MM.1S (cell line): Measurements from ENCODE around the gene IGF1R.

Experiments
- DNase-seq: peaks from one replicate; pipeline ENCODE4 v3.0.0-alpha.2; 2015
- H2AFZ ChIP-seq: fragments of 300-600 bp; sonication (generic); 2 replicates; pipeline ENCODE4 v1.6.0; 2016; ENCODE audit warnings: antibody characterized with exemption, low read length
- H3F3A ChIP-seq: fragments of 300-600 bp; sonication (generic); 2 replicates; pipeline ENCODE4 v1.6.1; 2016; ENCODE audit warnings: mild to moderate bottlenecking, antibody characterized with exemption, low read length, moderate library complexity, mixed read lengths; ENCODE audit not compliant: insufficient read depth
- H3K27ac ChIP-seq: fragments of 300-600 bp; sonication (generic); 2 replicates; pipeline ENCODE4 v1.5.1; 2016; ENCODE audit warnings: mild to moderate bottlenecking, low read length
- H3K27me3 ChIP-seq: fragments of 300-600 bp; sonication (generic); replicated peaks from 2 replicates; pipeline ENCODE4 v1.6.0; 2016; ENCODE audit warnings: low read length; ENCODE audit not compliant: insufficient read depth
- H3K36me3 ChIP-seq: fragments of 300-600 bp; sonication (generic); replicated peaks from 2 replicates; pipeline ENCODE4 v1.6.1; 2016; ENCODE audit warnings: mild to moderate bottlenecking, low read length, mixed read lengths; ENCODE audit not compliant: insufficient read depth
- H3K4me1 ChIP-seq: fragments of 300-600 bp; sonication (generic); 2 replicates; pipeline ENCODE4 v1.6.1; 2016; ENCODE audit warnings: low read length, mixed read lengths
- H3K4me2 ChIP-seq: fragments of 300-600 bp; sonication (generic); 2 replicates; pipeline ENCODE4 v1.6.0; 2016; ENCODE audit warnings: low read depth, low read length
- H3K4me3 ChIP-seq: fragments of 300-600 bp; sonication (generic); 2 replicates; pipeline ENCODE4 v1.5.1; 2016; ENCODE audit warnings: low read length, mixed read lengths
- H3K79me2 ChIP-seq: fragments of 300-600 bp; sonication (generic); 2 replicates; pipeline ENCODE4 v1.6.1; 2016; ENCODE audit warnings: mixed run types, low read length, mixed read lengths
- H3K9ac ChIP-seq: fragments of 300-600 bp; sonication (generic); 2 replicates; pipeline ENCODE4 v1.6.1; 2016; ENCODE audit warnings: low read length, mixed read lengths
- H3K9me2 ChIP-seq: fragments of 300-600 bp; sonication (generic); replicated peaks from 2 replicates; pipeline ENCODE4 v1.6.1; 2016; ENCODE audit warnings: mild to moderate bottlenecking, low read length, mixed read lengths; ENCODE audit not compliant: insufficient read depth
- H3K9me3 ChIP-seq: fragments of 300-600 bp; sonication (generic); replicated peaks from 2 replicates; pipeline ENCODE4 v1.6.1; 2016; ENCODE audit warnings: mild to moderate bottlenecking, low read length, mixed read lengths; ENCODE audit not compliant: insufficient read depth
- H4K20me1 ChIP-seq: fragments of 300-600 bp; sonication (generic); 2 replicates; pipeline ENCODE4 v1.6.1; 2016; ENCODE audit warnings: mild to moderate bottlenecking, low read length, moderate library complexity, mixed read lengths; ENCODE audit not compliant: insufficient read depth
- CTCF ChIP-seq: fragments of 300-600 bp; sonication (generic); IDR thresholded peaks from 2 replicates; pipeline ENCODE4 v1.5.1; 2016; ENCODE audit warnings: antibody characterized with exemption, low read length, mixed read lengths
- EZH2 ChIP-seq: fragments of 300-600 bp; sonication (generic); optimal IDR thresholded peaks from 2 replicates; pipeline ENCODE3; 2017; ENCODE audit warnings: low read depth, mild to moderate bottlenecking, antibody characterized with exemption, low read length, mixed read lengths
- EZH2phosphoT487 ChIP-seq: fragments of 300-600 bp; sonication (generic); IDR thresholded peaks from 2 replicates; pipeline ENCODE4 v1.6.1; 2018; ENCODE audit warnings: antibody characterized with exemption, low read length

IGF1R gene

GRCh38 chr15:98755138-98755537 is 106.8 kb downstream of the IGF1R start:
- no peak overlapping the region for H3K4me3 ChIP-seq
- no peaks in the 10 kb centered on the region for H3K27me3 ChIP-seq
- H3K9me2 ChIP-seq, result no peaks in the 10 kb centered on the region
- no peaks in the 10 kb centered on the region for H3K4me1 ChIP-seq
- H3K27ac ChIP-seq, result no peak overlapping the region
- no peaks in the 10 kb centered on the region for H3K36me3 ChIP-seq
- H3K79me2 ChIP-seq, result peaks cover 67% of the 10 kb centered on the region
- no peaks in the 10 kb centered on the region for H3F3A ChIP-seq
- TF ChIP-seq CTCF (no peak), EZH2 (no peak), EZH2phosphoT487 (no peak)
- no peak overlapping the region for H3K9ac ChIP-seq
- no peak overlapping the region for H2AFZ ChIP-seq
- H4K20me1 ChIP-seq, result peaks cover 4% of the 10 kb centered on the region; the same call in 1 of the 2 replicates
- no peaks in the 10 kb centered on the region for H3K9me3 ChIP-seq
- no peak for DNase-seq
- no peak overlapping the region for H3K4me2 ChIP-seq

GRCh38 chr15:98755781-98756180 is 107.4 kb downstream of the IGF1R start:
- TF ChIP-seq EZH2 (no peak), CTCF (no peak), EZH2phosphoT487 (no peak)
- Histone ChIP-seq H3K27ac (no peak overlapping the region), H3K4me1 (no peaks in the 10 kb centered on the region), H3K4me3 (no peak overlapping the region), H3K27me3 (no peaks in the 10 kb centered on the region), H3K9ac (no peak overlapping the region), H4K20me1 (no peaks in the 10 kb centered on the region), H3F3A (no peaks in the 10 kb centered on the region), H3K9me3 (no peaks in the 10 kb centered on the region), H3K36me3 (no peaks in the 10 kb centered on the region), H3K4me2 (no peak overlapping the region), H3K9me2 (no peaks in the 10 kb centered on the region), H2AFZ (no peak overlapping the region), H3K79me2 (peaks cover 67% of the 10 kb centered on the region)
- no peak for DNase-seq

- H3K4me3 ChIP-seq, result no peak overlapping the region
- no peaks in the 10 kb centered on the region for H3K4me1 ChIP-seq
- no peaks in the 10 kb centered on the region for H3K27me3 ChIP-seq
- no peaks in the 10 kb centered on the region for H4K20me1 ChIP-seq
- no peak for TF ChIP-seq EZH2phosphoT487
- TF ChIP-seq CTCF, result no peak
- TF ChIP-seq EZH2, result no peak
- no peaks in the 10 kb centered on the region for H3F3A ChIP-seq
- H3K9me3 ChIP-seq, result no peaks in the 10 kb centered on the region
- peaks cover 69% of the 10 kb centered on the region for H3K79me2 ChIP-seq
- H2AFZ ChIP-seq, result no peak overlapping the region
- no peak for DNase-seq
- no peak overlapping the region for H3K4me2 ChIP-seq
- no peaks in the 10 kb centered on the region for H3K9me2 ChIP-seq
- no peak overlapping the region for H3K27ac ChIP-seq
- H3K9ac ChIP-seq, result no peak overlapping the region
- no peaks in the 10 kb centered on the region for H3K36me3 ChIP-seq
Measured at GRCh38 chr15:98758224-98758623, 109.9 kb downstream of the IGF1R start.
